ENCODE measurements around the gene DGKI.
"Not testable (repeated sequence)": the region's sequence is repeated elsewhere in the genome, so short reads cannot be mapped to it uniquely, and the experiment has no call there.

The DGKI gene

DNA sequence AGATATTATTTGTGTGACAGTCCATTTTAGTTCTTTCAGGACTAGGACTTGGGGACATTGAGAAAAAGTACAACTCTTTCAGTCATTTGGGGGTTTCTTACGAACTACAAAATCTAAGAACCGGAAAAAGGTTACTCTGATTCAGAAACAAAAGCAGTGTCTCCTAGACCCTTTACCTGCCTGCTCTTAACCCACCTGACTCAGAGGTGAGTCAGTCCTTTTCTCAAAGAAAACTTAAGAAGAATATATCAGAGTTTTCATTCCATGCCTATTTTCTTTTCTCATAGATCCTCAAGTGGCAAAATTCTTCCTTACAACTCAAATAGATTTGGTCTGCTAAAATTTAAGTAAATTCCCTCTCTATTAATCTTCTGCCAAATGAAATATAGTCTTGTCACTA, 388.4 kb downstream of the DGKI start:
- DNase-seq: no peak

DNA sequence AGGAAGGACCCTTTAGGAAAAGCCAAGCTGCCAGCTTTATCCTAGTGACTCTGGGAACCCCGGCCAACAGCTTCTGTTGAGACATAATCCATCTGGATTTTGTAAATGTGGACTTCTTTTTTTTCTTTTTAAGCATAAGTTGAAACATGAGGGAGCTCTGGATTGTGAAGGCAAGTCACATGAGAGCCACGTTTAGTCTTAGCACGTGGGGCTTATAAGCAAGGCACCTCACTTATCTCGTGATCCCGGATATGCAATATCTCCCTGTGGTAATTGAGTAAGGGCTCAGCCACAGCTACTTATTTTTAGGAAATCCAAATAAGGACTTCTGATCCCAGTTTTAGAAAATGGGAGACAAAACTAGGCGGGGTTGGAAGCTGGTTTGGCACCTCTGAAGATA, 392.0 kb downstream of the DGKI start:
- DNase-seq: no peak

DNA sequence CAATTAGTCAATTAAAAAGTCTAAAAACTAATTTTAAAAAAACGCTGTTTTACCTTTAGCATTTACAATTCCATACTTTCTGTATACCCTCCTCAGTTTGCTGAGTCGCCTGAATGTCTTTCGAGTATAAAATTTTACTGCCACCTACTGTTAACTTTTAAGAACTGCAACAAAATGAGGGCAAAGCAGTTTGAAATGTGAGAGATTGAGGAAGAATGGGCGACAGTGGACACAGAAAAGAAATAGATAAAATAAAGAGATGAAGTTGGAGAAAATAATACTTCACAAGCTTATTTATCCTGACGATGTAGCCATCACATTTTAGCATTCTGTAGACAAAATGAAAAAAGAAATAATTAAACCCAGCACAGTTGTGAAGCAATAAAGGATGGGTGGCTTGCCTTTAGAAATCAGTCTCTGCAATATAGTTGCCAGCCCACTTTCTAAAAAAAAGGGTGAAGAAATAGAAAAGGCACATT, 392.5 kb downstream of the DGKI start:
- no peak for DNase-seq

DNA sequence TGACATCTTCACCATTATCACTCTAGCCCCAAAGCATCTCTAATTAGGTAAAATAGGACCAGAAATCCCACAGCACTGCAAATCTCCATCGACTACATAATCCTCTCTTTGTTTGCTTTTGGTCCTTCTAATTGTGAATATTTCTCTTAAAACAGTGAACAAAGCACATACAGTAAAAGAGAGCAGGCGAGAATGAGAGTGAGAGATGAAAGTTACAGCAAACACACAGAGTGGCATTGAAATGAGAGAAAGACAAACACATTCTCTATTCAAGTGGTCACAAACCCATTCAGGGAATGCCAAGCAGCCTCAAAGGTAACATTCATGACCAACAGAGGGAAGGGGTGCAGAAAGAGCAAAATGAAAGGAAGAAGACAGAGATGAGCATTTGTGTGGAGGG, 393.4 kb downstream of the DGKI start:
- peak in 1 of 2 experiments; percentile 18 for DNase-seq

DNA sequence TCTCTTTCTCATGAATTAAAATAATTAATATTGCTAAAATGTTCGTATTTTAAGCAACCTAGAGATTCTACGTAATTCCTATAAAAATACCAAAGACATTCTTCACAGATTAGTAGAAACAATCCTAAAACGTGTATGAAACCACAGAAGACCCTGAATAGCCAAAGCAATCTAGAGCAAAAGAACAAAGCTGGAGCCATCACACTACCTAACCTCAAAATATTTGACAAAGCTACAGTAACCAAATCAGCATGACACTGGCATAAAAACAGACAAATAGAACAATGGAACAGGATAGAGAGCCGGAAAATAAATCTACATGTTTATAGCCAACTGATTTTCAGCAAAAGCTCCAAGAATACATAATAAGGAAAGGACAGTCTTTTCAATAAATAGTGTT, 397.8 kb downstream of the DGKI start:
- no peak for DNase-seq

DNA sequence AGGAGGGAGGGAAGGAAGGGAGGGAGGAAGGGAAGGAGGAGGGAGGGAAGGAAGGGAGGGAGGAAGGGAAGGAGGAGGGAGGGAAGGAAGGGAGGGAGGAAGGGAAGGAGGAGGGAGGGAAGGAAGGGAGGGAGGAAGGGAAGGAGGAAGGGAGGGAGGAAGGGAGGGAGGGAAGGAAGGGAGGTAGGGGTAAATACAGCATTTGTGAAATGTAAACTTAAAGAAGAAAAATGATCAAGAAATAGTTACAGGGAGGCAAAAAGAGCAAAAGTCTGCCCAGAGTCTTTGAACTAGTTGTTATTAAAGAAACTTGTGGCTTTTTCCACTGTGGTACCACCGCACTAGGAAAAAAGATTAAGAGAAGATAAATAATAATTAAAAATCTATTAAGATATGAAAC, 398.2 kb downstream of the DGKI start:
- DNase-seq: not testable (repeated sequence)

DNA sequence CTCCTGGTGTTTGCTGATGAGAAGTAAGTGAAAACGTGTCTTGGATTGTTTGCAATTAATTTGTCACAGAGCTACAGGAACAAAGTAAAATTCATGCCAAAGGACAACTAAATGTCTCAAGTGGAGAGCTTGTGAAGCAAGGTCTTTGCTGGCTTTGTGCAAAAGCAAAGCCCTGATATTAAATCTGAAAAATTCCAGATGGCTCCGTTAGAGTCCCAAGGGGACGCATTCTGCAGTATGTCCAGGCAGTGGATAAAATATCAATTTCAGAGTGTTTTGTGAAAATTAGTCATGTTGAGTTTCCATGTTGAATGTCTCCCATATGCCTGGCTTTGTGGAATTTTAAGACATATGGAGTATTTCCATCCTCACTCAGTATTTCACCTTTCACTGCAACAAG, 400.7 kb downstream of the DGKI start:
- DNase-seq: no peak

DNA sequence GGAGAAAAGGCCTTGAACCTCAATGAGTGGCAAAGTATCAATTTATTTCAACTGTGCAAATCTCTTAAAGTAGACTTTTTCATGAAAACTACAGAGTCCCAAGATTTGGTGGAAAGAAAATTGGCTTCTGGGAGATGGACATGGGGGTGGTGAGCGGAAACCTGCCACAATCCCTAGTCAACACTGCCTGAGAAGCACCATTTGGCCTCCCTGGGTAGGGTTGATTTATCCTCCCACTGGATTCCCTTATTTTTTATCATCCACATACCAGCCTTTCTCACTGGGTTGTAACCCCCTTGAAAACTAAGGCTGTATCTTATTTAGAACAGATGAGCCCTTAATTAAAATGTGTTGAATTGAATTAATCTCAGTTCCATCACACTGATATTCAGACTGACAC, 401.5 kb downstream of the DGKI start:
- DNase-seq: no peak

DNA sequence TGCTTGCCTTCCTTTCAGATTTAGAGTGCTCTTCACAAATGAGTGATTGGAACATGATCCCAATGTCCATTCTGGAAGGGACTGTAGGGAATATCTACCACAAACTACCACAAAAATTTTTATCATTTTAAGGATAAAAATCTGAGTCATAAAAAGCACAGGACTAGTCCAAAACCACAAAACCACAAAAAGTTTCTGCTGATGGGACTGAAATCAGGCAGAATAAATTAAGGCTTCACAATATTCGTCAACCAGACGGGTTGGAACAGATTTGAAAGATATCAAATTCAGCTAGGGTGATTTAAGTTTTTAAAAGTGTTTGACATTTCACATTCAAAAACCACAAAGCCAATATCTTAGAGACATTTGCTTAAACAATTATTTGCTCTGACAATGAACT, 403.2 kb downstream of the DGKI start:
- peak in 1 of 2 experiments; percentile 21 for DNase-seq

DNA sequence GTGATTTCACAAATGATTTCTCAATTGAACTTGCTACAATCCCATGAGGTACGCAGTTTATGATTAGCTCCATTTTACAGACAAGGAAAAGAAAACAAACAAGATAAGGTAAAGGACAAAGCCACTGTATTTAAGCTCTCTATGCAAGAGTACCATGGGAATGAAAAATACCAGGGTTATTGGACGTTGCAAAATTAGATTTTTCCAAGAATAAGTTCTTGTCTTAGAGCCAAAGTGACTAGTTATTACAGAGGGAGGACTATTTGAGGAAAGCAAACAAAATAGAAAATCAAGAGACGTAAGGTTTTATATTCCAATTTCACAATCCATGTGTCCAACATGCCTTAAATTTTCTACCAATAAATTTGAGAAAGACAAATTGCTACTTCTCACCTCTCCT, 405.3 kb downstream of the DGKI start:
- DNase-seq: no peak

DNA sequence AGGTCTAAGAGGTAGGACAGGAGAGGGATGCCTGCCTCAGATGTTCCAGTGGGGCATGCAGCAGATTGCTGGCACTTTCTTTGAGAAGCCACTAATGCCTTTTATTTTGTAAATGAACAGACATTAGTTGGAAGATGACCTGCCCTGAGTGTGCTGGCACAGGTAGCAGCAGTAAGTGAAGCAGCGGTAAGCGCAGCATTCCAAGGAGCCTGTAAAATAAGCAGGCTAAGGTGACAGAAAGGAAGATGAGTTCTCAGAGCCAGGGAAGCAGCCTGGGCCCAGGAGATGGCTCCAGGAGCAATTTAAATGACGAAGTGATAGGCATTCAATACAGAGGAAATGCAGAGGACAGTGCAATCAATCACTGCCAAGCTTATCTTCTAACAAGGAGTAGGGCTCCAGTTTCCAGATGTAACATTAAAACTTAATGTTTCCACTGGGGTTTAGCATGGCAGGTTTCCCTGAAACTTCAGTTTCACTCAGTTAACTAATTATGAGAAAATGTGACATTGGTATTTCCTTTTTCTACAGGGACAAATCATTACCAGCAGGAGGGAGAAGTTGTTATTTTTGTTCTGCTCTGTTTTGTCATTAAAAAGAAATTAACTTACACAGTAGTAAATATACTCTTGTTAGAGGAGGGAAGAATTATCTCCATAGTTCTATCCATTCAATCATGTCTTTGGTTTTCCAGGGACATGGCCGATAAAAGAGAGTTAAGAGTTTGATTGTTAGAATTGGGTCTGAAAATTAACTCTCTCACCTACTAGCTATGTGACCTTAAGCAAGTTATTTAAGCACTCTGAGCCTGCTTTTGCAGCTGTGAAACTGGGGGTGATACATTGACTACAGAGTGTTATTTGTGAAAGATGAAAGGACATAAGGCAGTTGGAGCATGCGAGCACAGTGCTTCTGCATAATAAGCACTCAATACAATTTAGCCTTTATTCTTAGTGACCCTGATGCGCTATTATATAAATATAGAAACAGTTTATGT, 406.6 kb downstream of the DGKI start:
- DNase-seq: no peak

DNA sequence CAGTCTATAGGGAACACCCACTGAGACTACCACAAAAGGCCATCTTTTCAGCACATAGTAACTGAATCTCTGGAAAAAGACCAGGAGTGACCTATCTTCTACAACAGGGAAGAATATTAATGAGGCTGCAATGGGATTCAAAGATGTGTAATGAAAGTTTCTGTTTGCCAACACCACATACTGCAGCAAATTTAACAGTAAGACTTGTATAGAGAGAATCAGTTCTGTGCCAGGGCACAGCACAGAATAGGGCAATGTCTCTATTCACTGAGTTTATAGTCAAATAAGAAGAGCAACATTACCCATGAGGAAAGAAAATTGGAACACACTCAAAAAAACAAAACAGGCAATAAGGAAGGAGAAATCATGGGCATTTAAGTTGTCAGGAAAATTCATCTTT, 411.8 kb downstream of the DGKI start:
- no peak for DNase-seq

DNA sequence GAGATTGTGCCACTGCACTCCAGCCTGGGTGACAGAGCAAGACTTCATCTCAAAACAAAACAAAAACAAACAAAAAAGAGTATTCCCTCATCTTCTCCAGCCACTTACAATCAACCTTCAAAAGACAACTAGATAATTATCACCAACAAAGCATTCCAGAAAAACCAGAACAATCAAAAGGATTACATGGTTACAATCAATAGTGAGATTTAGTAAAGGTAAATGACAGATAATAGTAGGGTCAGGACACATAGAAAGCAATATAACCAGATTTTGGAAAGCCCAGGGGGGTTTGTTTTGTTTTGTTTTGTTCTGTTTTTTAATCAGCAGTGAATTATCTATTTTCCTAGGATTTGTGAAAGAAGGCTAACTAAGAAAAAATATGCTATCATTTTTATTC, 412.2 kb downstream of the DGKI start:
- DNase-seq: no peak

DNA sequence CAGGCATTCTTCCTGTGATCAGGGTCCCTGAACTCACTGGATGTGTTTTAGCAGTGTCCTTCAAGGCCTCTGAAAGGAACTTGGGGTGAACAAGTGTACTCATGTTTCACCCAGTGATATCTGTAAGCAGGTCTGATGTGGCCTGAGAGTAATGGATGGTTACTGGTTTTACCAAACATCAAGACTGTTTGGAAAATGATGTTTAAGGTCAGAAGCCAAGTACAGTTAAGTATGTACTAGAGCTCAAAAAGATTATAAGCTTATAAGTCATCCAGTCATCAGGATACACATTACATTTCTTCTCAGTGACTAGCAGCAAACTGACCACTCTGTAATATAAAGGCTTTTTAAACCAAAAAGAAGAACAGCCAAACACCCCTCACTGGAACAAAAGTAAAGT, 423.5 kb downstream of the DGKI start:
- no peak for DNase-seq

DNA sequence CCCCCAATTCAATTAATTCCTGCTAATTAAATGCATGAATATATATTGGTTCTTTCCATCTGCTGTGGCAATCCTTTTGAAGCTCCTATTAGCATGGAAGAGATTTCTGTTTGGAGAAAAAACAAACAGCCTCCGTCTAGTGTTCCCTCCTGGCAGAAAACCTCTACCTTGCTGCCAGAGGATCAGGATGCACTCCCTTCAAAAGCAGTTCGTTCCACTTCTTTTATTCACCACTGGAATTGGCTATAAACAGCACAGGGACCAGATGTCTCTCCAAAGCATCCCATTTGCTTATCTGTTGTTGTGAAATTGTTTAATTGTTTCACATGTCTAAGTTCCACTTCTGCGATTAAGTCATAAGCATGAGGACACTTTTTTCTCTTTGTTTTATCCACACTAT, 425.4 kb downstream of the DGKI start:
- no peak for DNase-seq

DNA sequence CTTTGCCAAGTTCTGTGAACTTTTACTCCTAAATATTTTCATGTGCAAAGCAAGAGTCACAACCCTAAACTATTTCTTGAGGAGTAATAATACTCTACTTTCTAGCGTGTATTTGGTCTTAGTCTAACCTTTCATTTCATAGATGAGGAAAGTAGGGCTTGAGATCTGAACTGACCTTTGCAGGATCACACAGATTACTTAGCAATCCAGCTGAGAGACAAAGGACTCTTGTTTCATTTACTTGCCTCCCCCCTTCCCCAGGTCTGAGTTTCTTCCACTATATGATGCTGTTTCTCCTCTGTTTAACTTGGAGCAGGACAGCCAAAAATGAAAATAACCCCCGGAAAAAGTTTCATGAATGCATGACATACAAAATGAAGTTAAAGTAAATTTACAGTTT, 427.9 kb downstream of the DGKI start:
- DNase-seq: no peak

DNA sequence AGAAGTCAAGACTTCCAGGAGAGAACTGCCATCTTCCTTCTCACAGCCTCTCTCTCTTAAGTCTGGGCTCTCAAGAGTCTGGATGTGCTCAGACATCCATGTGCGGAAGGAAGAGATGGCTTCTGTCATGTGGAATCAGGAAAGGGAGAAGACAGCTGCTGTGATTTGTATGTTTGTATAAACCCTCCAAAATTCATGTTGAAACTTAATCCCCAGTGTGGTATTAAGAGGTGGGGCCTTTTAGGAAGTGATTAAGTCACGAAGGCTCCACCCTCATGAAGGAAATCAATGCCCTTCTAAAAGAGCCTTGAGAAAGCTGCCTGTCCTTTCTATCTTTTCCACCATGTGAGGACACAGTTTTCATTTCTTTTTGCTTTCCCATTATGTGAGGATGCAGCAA, 429.3 kb downstream of the DGKI start:
- DNase-seq: no peak

DNA sequence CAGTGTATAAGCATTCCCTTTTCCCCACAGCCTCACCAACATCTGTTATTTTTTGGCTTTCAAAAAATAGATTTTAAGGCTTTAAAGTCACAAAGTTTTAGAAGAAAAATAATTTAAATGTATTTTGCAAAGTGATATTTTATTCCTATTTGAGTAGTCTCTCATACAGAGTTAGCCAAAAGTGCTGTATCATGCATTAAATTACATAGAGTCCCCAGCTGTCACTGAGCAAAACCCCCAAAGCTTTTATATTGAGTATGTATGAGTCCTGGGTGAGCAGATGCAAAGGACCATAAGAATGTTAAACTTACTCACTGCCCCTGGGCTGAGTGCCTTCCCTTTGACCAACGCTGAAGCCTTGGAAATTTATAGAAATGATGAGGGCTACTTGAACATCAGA, 432.9 kb downstream of the DGKI start:
- no peak for DNase-seq

DNA sequence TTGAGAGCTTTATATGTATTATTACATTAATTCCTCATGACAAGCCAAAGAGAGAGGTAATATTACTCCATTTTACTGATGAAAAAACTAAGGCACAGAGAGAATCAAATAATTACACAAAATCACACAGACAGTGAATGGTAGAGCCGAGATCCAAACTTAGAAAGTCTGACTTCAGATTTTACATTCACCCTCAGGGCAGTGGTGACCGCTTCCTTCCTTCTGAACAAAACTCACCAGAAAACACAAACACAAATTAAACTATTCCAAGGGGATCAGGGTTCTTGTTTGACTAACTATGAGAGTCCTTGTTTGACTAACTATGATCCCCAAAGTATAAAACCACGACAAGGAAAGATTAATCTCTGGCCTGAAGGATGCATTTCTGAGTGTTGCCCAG, 435.3 kb downstream of the DGKI start:
- no peak for DNase-seq

DNA sequence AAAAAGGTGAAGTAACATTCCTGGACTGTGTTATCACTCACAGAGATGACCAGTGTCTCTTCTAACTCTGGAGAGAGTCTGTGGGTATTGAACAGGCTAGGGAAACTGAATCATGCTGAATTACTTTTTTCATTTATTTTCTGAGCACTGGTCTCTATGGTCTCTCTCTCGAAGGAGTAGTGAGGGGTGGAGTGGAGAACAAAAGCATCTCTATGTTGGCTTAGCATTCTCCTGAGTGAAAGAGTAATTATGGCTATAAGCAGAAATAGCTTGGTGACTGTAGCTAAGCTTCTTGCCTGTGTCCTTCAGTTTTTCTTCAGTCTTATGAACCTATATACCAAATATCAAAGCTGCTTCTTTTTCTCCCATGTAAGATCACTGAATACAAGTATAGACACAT, 438.6 kb downstream of the DGKI start:
- no peak for DNase-seq

DNA sequence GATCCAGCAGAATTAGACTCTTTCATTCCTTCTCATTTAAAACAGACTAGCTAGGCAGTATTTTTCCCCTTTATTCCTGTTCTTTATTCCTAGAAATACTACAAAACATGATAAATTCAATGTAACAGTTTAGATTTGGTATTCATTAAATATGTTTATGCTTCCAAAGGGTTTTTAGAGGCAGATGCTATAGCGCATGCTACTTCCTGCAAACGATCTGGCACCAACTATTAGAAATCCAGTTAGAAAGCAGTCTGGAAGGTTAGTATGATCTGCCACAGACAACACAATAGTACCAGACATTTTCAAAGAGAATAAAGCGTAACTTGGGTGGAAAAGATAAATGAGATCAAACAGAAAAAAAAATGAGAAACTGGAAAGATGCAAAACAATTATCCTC, 439.7 kb downstream of the DGKI start:
- no peak for DNase-seq

DNA sequence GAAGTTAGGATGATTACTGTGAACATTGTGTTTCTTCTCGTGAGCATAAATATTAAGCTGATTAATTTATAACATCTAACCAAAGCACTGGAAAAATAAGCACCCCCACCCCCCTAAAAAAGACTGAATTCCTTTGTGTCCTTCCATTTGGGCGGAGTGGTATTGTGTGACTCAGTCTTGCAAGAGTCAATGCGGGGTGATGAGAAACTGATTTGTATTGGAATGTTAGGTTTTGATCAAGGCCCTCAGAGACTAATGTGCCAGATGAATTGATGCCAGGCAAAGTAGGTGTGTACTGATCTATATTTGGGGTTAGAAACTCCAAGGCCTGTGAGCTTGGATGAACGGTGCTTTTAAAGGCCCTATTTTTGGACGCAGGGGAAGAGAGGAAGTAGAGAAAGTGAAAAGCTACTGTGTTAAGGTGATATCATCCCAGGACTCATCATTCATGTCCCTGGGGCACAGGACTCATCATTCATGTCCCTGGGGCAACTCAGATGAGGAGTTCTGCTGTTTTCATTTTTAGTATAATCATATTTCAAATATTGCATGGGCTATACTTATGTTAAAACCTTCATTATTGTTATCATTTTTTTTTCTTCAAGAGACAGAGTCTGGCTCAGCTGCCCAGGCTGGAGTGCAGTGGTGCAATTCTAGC, 442.0 kb downstream of the DGKI start:
- DNase-seq: no peak

DNA sequence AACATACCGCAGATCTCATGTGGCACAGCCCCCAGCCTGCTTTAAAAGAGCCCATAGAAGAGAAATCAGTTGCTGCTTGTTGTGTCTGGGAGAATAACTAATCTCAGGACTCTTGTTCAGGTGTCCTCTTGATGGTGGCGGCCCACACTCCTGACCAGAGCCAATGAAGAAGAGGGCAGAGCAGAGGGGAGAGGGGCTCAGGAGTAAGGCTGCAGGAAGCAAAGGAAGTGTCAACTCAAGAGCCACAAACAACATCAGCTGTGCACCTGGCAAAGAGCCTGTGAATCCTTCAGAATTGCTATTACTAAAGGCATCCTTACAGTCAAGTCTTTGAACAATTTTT, 443.4 kb downstream of the DGKI start:
- no peak for DNase-seq
